ENCODE measurements around the gene IL1RAP. TPM values are rescaled to one million over a fixed set of nuclear protein-coding genes. Genes with fewer than 3 reads are reported as not detected.

IL1RAP gene
- total RNA-seq, 1 donor from 2014 or later: 35.4 TPM

Other genes with a start within 250 kb of the IL1RAP start
- gene CLDN1, start 191.6 kb upstream of the IL1RAP start, total RNA-seq: 38.2 TPM
- gene CLDN16, start 125.9 kb upstream of the IL1RAP start, total RNA-seq: 3.2 TPM
- gene TMEM207, start 64.2 kb upstream of the IL1RAP start, total RNA-seq: not detected

Data from mucosa of gallbladder (tissue), 1 donor.